ENCODE measurements around the gene MEIS3.
"Not testable (repeated sequence)": the region's sequence is repeated elsewhere in the genome, so short reads cannot be mapped to it uniquely, and the experiment has no call there.

The MEIS3 gene

GRCh38 chr19:47373246-47374240 lies 45.8 kb downstream of the MEIS3 start:
- H3K4me3 ChIP-seq (ENCODE audit: low read depth, low read length): no peak overlapping the region
- no peak for TF ChIP-seq CTCF (IDR thresholded peaks at IDR 0.05; ENCODE audit: low read depth, low read length)

DNA sequence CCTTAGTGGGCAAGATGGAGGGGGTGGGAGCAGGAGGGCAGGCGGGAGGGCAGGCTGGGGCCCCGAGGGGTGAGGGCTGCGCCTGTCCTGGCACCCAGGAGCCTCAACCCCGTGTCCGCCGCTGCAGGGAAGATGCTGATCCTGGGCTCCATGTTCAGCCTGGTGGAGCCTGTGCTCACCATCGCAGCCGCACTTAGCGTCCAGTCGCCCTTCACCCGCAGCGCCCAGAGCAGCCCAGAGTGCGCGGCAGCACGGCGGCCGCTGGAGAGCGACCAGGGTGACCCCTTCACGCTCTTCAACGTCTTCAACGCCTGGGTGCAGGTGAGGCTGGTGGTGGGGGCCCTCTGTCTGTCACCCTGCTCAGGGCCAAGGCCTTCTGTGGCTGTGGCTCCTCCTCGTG lies 46.7 kb downstream of the MEIS3 start:
- no peak for TF ChIP-seq CTCF (IDR thresholded peaks at IDR 0.05; ENCODE audit: low read depth, low read length)
- H3K4me3 ChIP-seq (ENCODE audit: low read depth, low read length): no peak overlapping the region

GRCh38 chr19:47371261-47371660 lies 48.1 kb downstream of the MEIS3 start:
- no peak for TF ChIP-seq CTCF (IDR thresholded peaks at IDR 0.05; ENCODE audit: low read depth, low read length)
- H3K4me3 ChIP-seq (ENCODE audit: low read depth, low read length): no peak overlapping the region

GRCh38 chr19:47370045-47370611 lies 49.2 kb downstream of the MEIS3 start:
- no peak for TF ChIP-seq CTCF (IDR thresholded peaks at IDR 0.05; ENCODE audit: low read depth, low read length)

GRCh38 chr19:47365455-47365854 lies 53.9 kb downstream of the MEIS3 start:
- not testable (repeated sequence) for H3K4me3 ChIP-seq (ENCODE audit: low read depth, low read length)

More at GRCh38 chr19:47370045-47370611, 49.2 kb downstream of the MEIS3 start:
- no peak overlapping the region for H3K4me3 ChIP-seq (ENCODE audit: low read depth, low read length)

GRCh38 chr19:47363758-47364531 lies 55.4 kb downstream of the MEIS3 start:
- no peak overlapping the region for H3K4me3 ChIP-seq (ENCODE audit: low read depth, low read length)
- TF ChIP-seq CTCF (IDR thresholded peaks at IDR 0.05; ENCODE audit: low read depth, low read length): no peak

DNA sequence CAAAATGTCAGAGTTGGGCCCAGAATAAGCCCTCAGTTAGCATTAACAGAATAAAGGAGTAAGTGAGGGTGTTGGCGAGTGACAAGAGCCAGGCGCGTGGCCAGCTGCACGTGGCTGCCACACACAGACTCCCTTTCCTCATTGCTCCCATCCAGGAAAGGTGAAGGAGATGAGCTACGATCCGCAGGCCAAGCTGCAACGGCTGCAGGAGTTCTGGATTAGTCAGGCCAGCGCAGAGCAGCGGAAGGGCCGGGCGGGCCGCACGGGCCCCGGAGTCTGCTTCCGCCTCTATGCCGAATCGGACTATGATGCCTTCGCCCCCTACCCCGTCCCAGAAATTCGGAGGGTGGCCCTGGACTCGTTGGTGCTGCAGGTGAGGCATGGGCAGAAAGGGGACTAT lies 57.0 kb downstream of the MEIS3 start:
- no peak for TF ChIP-seq CTCF (IDR thresholded peaks at IDR 0.05; ENCODE audit: low read depth, low read length)
- H3K4me3 ChIP-seq (ENCODE audit: low read depth, low read length): no peak overlapping the region

All from WI38 (cell line).